GM19438 (cell line): ENCODE results near the gene ALKAL2.

Experiments used
- ATAC-seq: cut with Tn5 transposase; IDR thresholded peaks from one replicate; pipeline ENCODE4 v1.9.1; 2021; ENCODE audit warnings: low read depth; ENCODE audit not compliant: unreplicated experiment

Gene ALKAL2

GRCh38 chr2:252001-252602, 35.8 kb downstream of the ALKAL2 start:
- no peak for ATAC-seq

GRCh38 chr2:249538-250042, 38.3 kb downstream of the ALKAL2 start:
- ATAC-seq, result no peak

GRCh38 chr2:248724-249123, 39.2 kb downstream of the ALKAL2 start:
- ATAC-seq, result no peak

GRCh38 chr2:246489-247144, 41.3 kb downstream of the ALKAL2 start:
- ATAC-seq, result peak; percentile 54

- ATAC-seq, result no peak
These were observed 43.3 kb downstream of the ALKAL2 start for GRCh38 chr2:244547-244946.

- no peak for ATAC-seq
These were observed 49.0 kb downstream of the ALKAL2 start for GRCh38 chr2:238869-239268.

GRCh38 chr2:238431-238830, 49.5 kb downstream of the ALKAL2 start:
- no peak for ATAC-seq

GRCh38 chr2:237878-238277, 50.0 kb downstream of the ALKAL2 start:
- ATAC-seq, result no peak

GRCh38 chr2:236993-237539, 50.8 kb downstream of the ALKAL2 start:
- no peak for ATAC-seq

- ATAC-seq, result no peak
These were observed 53.5 kb downstream of the ALKAL2 start for GRCh38 chr2:234421-234820.

- ATAC-seq, result no peak
These were observed 54.9 kb downstream of the ALKAL2 start for GRCh38 chr2:233030-233429.

GRCh38 chr2:231521-232185, 56.2 kb downstream of the ALKAL2 start:
- ATAC-seq, result no peak
